ENCODE results near the gene SMG6.
"Not testable (repeated sequence)": the region's sequence is repeated elsewhere in the genome, so short reads cannot be mapped to it uniquely, and the experiment has no call there.

The SMG6 gene

GRCh38 chr17:2025622-2026309, 277.8 kb downstream of the SMG6 start:
- no peak for DNase-seq (ENCODE audit: low read depth)

GRCh38 chr17:2025220-2025621, 278.4 kb downstream of the SMG6 start, which contains the start of gene RTN4RL1:
TSS of gene RTN4RL1 (minus strand) at chr17:2025334. CDS start at chr17:2024865, 469 bp downstream.
- peak; percentile 48 for DNase-seq (ENCODE audit: low read depth)

DNA sequence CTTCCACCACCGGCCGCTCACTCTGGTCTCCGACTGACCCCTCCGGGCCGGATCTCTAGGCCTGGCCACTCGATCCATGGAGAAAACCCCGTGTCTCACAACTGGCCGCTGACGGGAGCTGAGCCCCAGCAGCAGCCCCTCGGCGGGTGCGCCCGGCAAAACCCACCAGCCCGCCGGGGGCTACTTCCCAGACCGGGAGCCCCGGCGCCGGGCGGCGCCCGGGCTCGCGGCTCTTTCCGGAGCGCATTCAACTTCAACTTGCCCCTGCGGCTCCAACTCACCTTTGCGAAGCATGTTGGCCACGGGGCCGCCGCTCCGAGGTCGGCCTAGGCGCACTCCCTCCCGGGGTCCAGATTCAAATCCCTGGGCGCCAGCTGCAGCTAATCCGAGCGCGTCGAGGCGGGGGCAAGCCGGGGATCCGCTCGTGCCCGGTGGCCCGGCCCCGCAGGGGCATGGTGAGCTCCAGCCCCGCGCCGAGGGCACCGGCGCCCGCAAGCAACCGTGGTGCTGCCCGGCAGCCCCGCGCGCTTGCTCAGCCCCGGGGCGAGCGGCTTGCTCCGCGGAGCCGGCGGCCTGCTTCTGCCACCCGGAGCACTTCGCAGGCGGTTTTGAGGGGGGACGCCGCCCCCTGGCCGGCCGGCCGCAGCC, 278.9 kb downstream of the SMG6 start:
- no peak for DNase-seq (ENCODE audit: low read depth)

DNA sequence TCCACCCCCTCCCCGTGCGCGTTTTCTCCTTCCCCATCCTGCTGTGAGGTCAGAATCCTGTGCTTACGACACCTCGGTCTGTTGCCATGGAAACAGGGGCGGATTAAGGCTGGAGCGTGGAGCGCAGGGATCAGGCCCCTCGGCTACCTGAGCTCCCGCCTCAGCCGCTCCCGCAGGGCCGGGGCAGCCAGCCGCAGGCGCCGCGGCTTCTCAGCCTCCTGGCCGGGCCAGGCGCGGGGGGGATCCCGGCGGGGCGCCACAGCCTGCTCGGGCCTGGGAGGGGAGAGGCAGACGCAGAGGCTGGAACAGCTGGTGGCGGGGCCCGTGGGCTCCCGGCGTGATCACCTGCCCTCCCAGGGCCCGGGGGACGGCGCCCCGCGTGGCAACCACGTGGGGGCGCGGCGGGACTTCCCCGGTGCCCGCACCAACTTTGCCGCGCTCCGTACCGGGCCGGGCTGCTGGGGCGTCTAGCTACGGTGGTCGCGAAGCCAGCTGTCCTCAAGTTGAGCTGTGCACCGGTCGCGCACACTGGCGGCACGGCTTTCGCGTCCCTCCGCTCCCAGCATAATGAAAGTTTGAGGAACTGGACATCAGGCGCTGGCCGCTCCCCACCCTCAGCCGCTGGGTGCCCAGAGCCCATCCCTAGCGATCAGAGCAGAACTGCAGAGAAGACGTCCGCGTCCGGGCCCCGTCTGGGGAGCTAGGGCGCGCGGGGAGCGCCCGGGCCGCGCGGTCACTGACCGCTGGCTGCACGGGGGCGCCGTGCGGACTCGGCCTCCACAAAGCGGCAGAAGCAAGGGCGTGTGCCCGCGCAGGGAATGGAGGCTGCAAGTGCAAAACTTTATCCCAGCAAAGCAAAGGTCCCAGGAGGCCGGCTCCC, 279.7 kb downstream of the SMG6 start:
- no peak for DNase-seq (ENCODE audit: low read depth)

DNA sequence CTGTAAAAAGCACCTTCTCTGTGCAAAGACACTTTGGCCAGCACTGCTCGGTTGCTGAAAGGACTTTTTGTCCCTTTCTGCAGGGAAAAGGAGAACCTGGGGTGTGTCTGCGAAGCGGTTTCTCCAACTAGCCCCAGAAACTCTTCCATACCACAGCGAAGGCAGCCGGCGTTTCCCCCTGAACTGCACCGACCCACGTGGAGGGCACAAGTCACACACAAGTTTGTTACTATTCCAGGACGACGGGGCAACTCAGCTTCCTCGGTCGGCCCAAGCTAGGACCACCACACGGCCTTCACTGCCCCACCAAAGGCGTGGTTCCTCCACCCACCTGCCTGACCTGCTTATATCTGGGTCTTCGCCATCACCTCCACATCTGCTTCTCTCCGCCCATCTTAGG, 280.3 kb downstream of the SMG6 start:
- DNase-seq (ENCODE audit: low read depth): no peak

DNA sequence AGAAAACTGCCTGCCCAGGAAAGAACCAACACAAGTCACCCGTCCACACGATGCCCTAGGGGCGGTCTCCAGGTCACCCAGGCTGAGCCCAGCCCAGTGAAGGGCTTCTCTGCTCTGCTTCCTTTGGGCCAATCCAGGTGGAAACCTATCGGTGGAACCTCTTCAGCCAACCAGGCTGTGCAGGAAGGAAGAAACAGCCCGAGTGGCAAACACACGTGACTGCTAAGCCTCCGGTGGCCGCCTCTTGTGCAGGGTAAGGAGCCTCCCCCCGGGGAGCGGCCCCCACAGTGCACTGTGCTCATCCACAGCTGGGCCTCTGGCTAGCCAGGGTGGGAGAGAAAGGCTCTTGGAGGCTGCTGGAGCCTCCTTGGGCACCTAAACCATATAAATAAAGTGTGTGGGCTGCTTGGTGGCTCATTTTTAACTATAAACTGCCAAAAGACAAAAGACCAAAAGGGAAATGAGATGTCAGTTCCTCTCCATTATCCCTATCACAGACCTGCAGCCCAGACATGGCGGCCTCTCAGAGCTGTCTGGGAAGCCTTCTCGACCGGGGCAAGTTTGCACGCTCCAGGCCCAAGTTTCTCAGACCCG, 280.8 kb downstream of the SMG6 start:
- DNase-seq (ENCODE audit: low read depth): no peak

DNA sequence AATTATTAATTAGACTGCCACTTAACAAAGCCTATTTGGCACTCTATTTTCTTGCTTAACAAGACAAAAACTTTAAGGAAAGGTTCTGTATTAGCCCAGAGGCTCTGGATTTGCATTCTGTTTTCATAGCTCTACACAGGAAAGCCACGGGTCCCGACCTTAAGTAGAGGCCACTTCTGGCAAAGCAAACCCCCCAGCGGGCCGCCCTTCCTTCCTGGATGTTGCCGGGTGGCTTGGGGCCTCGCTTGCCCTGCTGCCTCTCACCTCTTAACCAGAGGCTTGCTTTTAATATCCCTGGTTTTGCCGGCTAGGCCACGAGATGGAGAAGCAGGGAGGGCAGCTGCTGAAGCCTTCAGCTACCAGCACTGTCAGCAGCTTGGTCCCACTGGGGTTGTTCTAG, 282.9 kb downstream of the SMG6 start:
- no peak for DNase-seq (ENCODE audit: low read depth)

- no peak for DNase-seq (ENCODE audit: low read depth)
Measured at GRCh38 chr17:2019723-2020122, 283.9 kb downstream of the SMG6 start.

GRCh38 chr17:2018716-2019510, 284.7 kb downstream of the SMG6 start:
- DNase-seq (ENCODE audit: low read depth): no peak

GRCh38 chr17:2017274-2017941, 286.2 kb downstream of the SMG6 start:
- DNase-seq (ENCODE audit: low read depth): no peak

DNA sequence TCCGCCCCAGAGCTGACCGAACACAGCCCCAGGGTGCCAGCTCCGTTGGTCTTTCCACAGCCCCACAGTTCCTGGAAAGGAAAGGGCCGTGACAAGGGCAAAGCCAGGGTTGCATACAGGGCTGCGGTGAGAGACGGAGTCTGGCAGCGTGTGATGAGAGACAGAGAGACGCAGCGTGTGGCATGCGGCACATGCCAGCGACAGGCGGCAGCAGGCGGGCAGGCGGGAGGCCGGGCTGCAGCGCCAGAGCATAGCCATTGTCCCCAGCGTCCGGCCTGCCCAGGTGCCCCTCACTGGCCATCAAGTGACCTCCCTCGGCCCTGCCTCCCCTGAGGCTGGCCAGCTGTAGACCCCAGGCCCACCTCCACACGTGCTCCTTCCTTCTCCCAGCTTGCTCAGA, 287.1 kb downstream of the SMG6 start:
- DNase-seq (ENCODE audit: low read depth): no peak

- no peak for DNase-seq (ENCODE audit: low read depth)
Measured at GRCh38 chr17:2015314-2015713, 288.3 kb downstream of the SMG6 start.

GRCh38 chr17:2013994-2014317, 289.6 kb downstream of the SMG6 start:
- no peak for DNase-seq (ENCODE audit: low read depth)

DNA sequence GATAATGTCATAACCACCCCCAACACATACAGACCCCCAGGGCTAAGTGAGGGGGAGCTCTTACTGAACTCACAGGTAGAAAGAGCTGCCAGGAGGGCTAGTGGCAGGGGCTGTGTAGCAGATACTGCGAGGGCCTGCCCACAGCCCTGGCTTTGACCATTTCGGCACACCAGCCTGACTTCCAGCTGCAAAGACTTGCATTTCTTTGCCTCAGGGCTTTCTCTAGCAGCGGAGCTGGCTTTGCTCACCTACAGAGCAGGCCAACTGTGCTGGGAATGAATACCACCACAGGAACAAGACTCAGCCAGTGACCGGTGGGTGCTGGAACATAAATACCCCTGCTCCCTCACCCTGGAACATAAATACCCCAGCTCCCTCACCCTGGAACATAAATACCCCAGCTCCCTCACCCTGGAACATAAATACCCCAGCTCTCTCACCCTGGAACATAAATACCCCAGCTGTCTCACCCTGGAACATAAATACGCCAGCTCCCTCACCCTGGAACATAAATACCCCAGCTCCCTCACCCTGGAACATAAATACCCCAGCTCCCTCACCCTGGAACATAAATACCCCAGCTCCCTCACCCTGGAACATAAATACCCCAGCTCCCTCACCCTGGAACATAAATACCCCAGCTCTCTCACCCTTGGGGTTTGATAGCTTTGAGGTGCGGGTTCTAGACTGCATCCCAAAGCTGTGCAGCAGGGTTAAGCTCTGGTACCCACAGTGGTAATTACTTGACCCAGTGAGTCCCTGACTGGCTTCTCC, 290.2 kb downstream of the SMG6 start:
- DNase-seq (ENCODE audit: low read depth): not testable (repeated sequence)

DNA sequence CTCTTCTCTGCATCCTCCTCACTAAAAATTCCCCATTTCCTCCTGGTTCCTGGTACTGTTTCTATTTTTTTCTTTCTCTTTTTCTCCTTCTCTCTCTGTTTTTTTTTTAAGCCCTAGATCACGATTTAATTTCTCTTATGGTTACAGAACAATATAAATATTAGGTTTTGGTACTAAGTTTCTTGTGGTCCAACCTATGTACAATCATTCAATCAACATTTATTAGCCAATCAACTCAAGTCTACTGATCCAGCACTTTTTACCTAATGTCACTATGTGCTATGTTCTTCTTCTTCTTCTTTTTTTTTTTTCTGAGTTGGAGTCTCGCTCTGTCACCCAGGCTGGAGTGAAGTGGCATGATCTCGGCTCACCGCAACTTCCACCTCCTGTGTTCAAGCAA, 291.1 kb downstream of the SMG6 start:
- no peak for DNase-seq (ENCODE audit: low read depth)

- DNase-seq (ENCODE audit: low read depth): no peak
Measured at GRCh38 chr17:2011411-2012371, 291.9 kb downstream of the SMG6 start.

Measured in activated gamma-delta T cell treated with anti-CD3 and anti-CD28 coated beads, Interleukin-2, amount 50 U/mL, for 16 hours (primary cell).